Measurements from ENCODE around the gene FBXO7. TPM values are rescaled to one million over a fixed set of nuclear protein-coding genes. Genes with fewer than 3 reads are reported as not detected.

The FBXO7 gene
- polyA plus RNA-seq = 100 to 1,000 TPM; 134 to 272 (median 175) TPM

GRCh38 chr22:32474635-32475467 lies at the start of gene FBXO7:
TSS of gene FBXO7 (plus strand) at chr22:32474811. CDS start at chr22:32475003, 192 bp downstream.
- Mint-ChIP-seq H3K27ac (peak within 1 kb of the TSS; percentile 87 to 98 (median 95)), H3K4me3 (peak within 1 kb of the TSS; percentile 88 to 97 (median 93)), H3K27me3 (ENCODE audit: low read depth in 3 of 3) (peaks cover 6 to 11% (median 9%) of the 10 kb centered on the region in 3 donors), H3K36me3 (peaks cover 0 to 1% (median 0%) of the 10 kb centered on the region in 3 donors), H3K9me3 (no peaks in the 10 kb centered on the region), H3K4me1 (peaks cover 10 to 34% of the 10 kb centered on the region in 2 donors)
- peak; percentile 88 to 89 (median 88) for DNase-seq

GRCh38 chr22:32426881-32427280 lies 47.7 kb upstream of the FBXO7 start:
- DNase-seq = no peak
- no peaks in the 10 kb centered on the region for H3K9me3 Mint-ChIP-seq
- H3K36me3 Mint-ChIP-seq = no peaks in the 10 kb centered on the region
- H3K4me1 Mint-ChIP-seq = no peaks in the 10 kb centered on the region
- H3K27ac Mint-ChIP-seq = no peak overlapping the region
- H3K4me3 Mint-ChIP-seq = no peak overlapping the region
- peaks cover 0 to 15% (median 6%) of the 10 kb centered on the region in 3 donors for H3K27me3 Mint-ChIP-seq (ENCODE audit: low read depth in 3 of 3)

- no peak for DNase-seq
- Mint-ChIP-seq H3K36me3 (no peaks in the 10 kb centered on the region), H3K9me3 (no peaks in the 10 kb centered on the region), H3K27me3 (ENCODE audit: low read depth in 3 of 3) (peaks cover 0 to 13% (median 8%) of the 10 kb centered on the region in 3 donors), H3K27ac (no peak overlapping the region), H3K4me3 (no peak overlapping the region), H3K4me1 (no peaks in the 10 kb centered on the region)
These were observed 44.3 kb upstream of the FBXO7 start for GRCh38 chr22:32430352-32430751.

- Mint-ChIP-seq H3K36me3 (no peaks in the 10 kb centered on the region), H3K27me3 (ENCODE audit: low read depth in 3 of 3) (peaks cover 4 to 5% (median 4%) of the 10 kb centered on the region in 3 donors), H3K4me1 (no peaks in the 10 kb centered on the region), H3K27ac (no peak overlapping the region), H3K9me3 (no peaks in the 10 kb centered on the region), H3K4me3 (no peak overlapping the region)
- no peak for DNase-seq
These were observed 30.5 kb upstream of the FBXO7 start for GRCh38 chr22:32444068-32444467.

- Mint-ChIP-seq H3K27ac (no peak overlapping the region), H3K9me3 (no peaks in the 10 kb centered on the region), H3K4me1 (no peaks in the 10 kb centered on the region), H3K4me3 (no peak overlapping the region), H3K36me3 (no peaks in the 10 kb centered on the region), H3K27me3 (ENCODE audit: low read depth in 3 of 3) (peaks cover 4 to 8% (median 4%) of the 10 kb centered on the region in 3 donors)
- no peak for DNase-seq
These were observed 28.3 kb upstream of the FBXO7 start for GRCh38 chr22:32446321-32446720.

- Mint-ChIP-seq H3K27ac (no peak overlapping the region), H3K4me1 (no peaks in the 10 kb centered on the region), H3K27me3 (ENCODE audit: low read depth in 3 of 3) (peaks cover 4 to 8% (median 4%) of the 10 kb centered on the region in 3 donors), H3K36me3 (no peaks in the 10 kb centered on the region), H3K4me3 (no peak overlapping the region), H3K9me3 (no peaks in the 10 kb centered on the region)
- DNase-seq = no peak
These were observed 25.6 kb upstream of the FBXO7 start for GRCh38 chr22:32448980-32449379.

GRCh38 chr22:32457031-32457430 lies 17.6 kb upstream of the FBXO7 start:
- Mint-ChIP-seq H3K27ac (no peak overlapping the region), H3K27me3 (ENCODE audit: low read depth in 3 of 3) (peaks cover 8 to 12% (median 11%) of the 10 kb centered on the region in 3 donors), H3K36me3 (no peaks in the 10 kb centered on the region), H3K4me1 (no peaks in the 10 kb centered on the region), H3K9me3 (no peaks in the 10 kb centered on the region), H3K4me3 (no peak overlapping the region)
- DNase-seq = no peak

GRCh38 chr22:32462452-32462851 lies 12.2 kb upstream of the FBXO7 start:
- Mint-ChIP-seq H3K27ac (no peak overlapping the region), H3K9me3 (no peaks in the 10 kb centered on the region), H3K4me1 (no peaks in the 10 kb centered on the region), H3K36me3 (no peaks in the 10 kb centered on the region), H3K4me3 (no peak overlapping the region), H3K27me3 (ENCODE audit: low read depth in 3 of 3) (peaks cover 8 to 18% (median 9%) of the 10 kb centered on the region in 3 donors)
- no peak for DNase-seq

- Mint-ChIP-seq H3K36me3 (no peaks in the 10 kb centered on the region), H3K9me3 (no peaks in the 10 kb centered on the region), H3K4me1 (no peaks in the 10 kb centered on the region), H3K27me3 (ENCODE audit: low read depth in 3 of 3) (peaks cover 5 to 16% (median 6%) of the 10 kb centered on the region in 3 donors), H3K27ac (no peak overlapping the region), H3K4me3 (no peak overlapping the region)
- DNase-seq = no peak
These were observed 8.9 kb upstream of the FBXO7 start for GRCh38 chr22:32465661-32466060.

GRCh38 chr22:32466496-32466895 lies 8.1 kb upstream of the FBXO7 start:
- no peaks in the 10 kb centered on the region for H3K4me1 Mint-ChIP-seq
- H3K36me3 Mint-ChIP-seq = no peaks in the 10 kb centered on the region
- peaks cover 5 to 11% (median 6%) of the 10 kb centered on the region in 3 donors for H3K27me3 Mint-ChIP-seq (ENCODE audit: low read depth in 3 of 3)
- no peaks in the 10 kb centered on the region for H3K9me3 Mint-ChIP-seq
- no peak overlapping the region for H3K27ac Mint-ChIP-seq
- no peak for DNase-seq
- no peak overlapping the region for H3K4me3 Mint-ChIP-seq

- H3K4me3 Mint-ChIP-seq = no peak overlapping the region
- peaks cover 10 to 11% of the 10 kb centered on the region in 2 donors for H3K4me1 Mint-ChIP-seq
- no peak for DNase-seq
- no peaks in the 10 kb centered on the region for H3K36me3 Mint-ChIP-seq
- no peak overlapping the region for H3K27ac Mint-ChIP-seq
- peaks cover 10 to 14% (median 14%) of the 10 kb centered on the region in 3 donors for H3K27me3 Mint-ChIP-seq (ENCODE audit: low read depth in 3 of 3)
- no peaks in the 10 kb centered on the region for H3K9me3 Mint-ChIP-seq
These were observed 4.8 kb upstream of the FBXO7 start for GRCh38 chr22:32469799-32470212.

- DNase-seq = peak; percentile 44 to 56 (median 48)
- Mint-ChIP-seq H3K4me1 (peaks cover 10 to 28% of the 10 kb centered on the region in 2 donors), H3K9me3 (no peaks in the 10 kb centered on the region), H3K27me3 (ENCODE audit: low read depth in 3 of 3) (peaks cover 6 to 11% (median 9%) of the 10 kb centered on the region in 3 donors), H3K4me3 (peak overlapping the region; percentile 88 to 97 (median 93)), H3K36me3 (no peaks in the 10 kb centered on the region), H3K27ac (peak overlapping the region; percentile 87 to 98 (median 93))
These were observed 1.1 kb upstream of the FBXO7 start for GRCh38 chr22:32473388-32473952.

- Mint-ChIP-seq H3K4me1 (peaks cover 10 to 41% of the 10 kb centered on the region in 2 donors), H3K36me3 (peaks cover 0 to 8% (median 0%) of the 10 kb centered on the region in 3 donors), H3K4me3 (peak overlapping the region; percentile 86 to 97 (median 92)), H3K27me3 (ENCODE audit: low read depth in 3 of 3) (peaks cover 6 to 14% (median 8%) of the 10 kb centered on the region in 3 donors), H3K27ac (peak overlapping the region; percentile 86 to 98 (median 94)), H3K9me3 (no peaks in the 10 kb centered on the region)
- DNase-seq = no peak
These were observed 928 bp downstream of the FBXO7 start for GRCh38 chr22:32475468-32476010.

Data from immature natural killer cell (primary cell).